WTC11 (cell line): ENCODE data around the gene PBX3.

ENCODE experiments used
- ATF1 ChIP-seq: sonication (generic); formaldehyde crosslinking; IDR thresholded peaks from 2 replicates; pipeline ENCODE4 v1.8.1; 2023; ENCODE audit warnings: mild to moderate bottlenecking, moderate library complexity, missing genetic modification reagents
- NR2C2 ChIP-seq: sonication (generic); formaldehyde crosslinking; IDR thresholded peaks from 2 replicates; pipeline ENCODE4 v1.8.0; 2022; ENCODE audit warnings: mild to moderate bottlenecking, missing genetic modification reagents
- SMAD4 ChIP-seq: sonication (generic); formaldehyde crosslinking; IDR thresholded peaks from 2 replicates; pipeline ENCODE4 v1.8.0; 2022; ENCODE audit warnings: mild to moderate bottlenecking, missing genetic modification reagents
- SP1 ChIP-seq: sonication (generic); formaldehyde crosslinking; conservative IDR thresholded peaks from 2 replicates; pipeline ENCODE4 v1.8.1; 2022; ENCODE audit warnings: missing genetic modification reagents
- ZNF138 ChIP-seq: sonication (generic); formaldehyde crosslinking; conservative IDR thresholded peaks from 2 replicates; pipeline ENCODE4 v1.8.1; 2022; ENCODE audit warnings: mild to moderate bottlenecking, moderate library complexity, missing genetic modification reagents
- ZNF396 ChIP-seq: fragments of 250-450 bp; sonication (Bioruptor Pico); IDR thresholded peaks from 2 replicates; pipeline ENCODE4 v1.8.0; 2021; ENCODE audit warnings: mild to moderate bottlenecking, moderate library complexity, borderline replicate concordance
- ZNF416 ChIP-seq: fragments of 250-450 bp; sonication (Bioruptor Pico); IDR thresholded peaks from 2 replicates; pipeline ENCODE4 v1.9.0; 2021; ENCODE audit warnings: mild to moderate bottlenecking, inconsistent platforms
- TF ChIP-seq, protein P1 (sequence below): fragments of 200-600 bp; IDR thresholded peaks from 2 replicates; pipeline ENCODE4 v1.8.0; 2022; ENCODE audit warnings: antibody characterized with exemption
- TF ChIP-seq, protein P2 (sequence below): sonication (generic); formaldehyde crosslinking; IDR thresholded peaks from 2 replicates; pipeline ENCODE4 v1.8.1; 2023; ENCODE audit warnings: mild to moderate bottlenecking, missing genetic modification reagents, moderate library complexity
- TF ChIP-seq, protein P3 (sequence below): sonication (generic); formaldehyde crosslinking; IDR thresholded peaks from 2 replicates; pipeline ENCODE4 v1.8.0; 2022; ENCODE audit warnings: mild to moderate bottlenecking, missing genetic modification reagents

DNA sequence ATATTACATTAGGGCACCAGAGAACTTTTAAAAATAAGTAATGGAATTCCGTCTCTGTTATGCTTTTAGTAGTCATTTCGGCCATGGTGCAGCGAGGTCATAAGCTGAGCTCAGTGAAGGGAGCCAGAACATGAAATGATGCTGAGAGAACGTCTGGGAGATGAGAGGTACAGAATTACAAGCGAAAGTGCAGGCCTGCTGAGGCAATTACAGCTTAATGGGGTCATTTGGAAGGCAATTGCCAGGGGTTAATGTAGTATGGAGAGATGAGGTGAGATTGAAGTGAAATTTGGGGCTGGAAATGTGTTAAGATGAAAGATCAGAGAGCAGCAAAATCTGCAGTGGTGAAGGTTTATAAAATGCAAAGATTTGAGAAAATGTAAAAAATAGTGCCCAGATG lies 96.5 kb downstream of the PBX3 start:
- TF ChIP-seq SP1 (CRISPR knock-in tag) = no peak
- no peak for TF ChIP-seq NR2C2 (CRISPR knock-in tag)
- TF ChIP-seq ZNF416 (CRISPR knock-in tag) = no peak
- TF ChIP-seq, protein P1, sequence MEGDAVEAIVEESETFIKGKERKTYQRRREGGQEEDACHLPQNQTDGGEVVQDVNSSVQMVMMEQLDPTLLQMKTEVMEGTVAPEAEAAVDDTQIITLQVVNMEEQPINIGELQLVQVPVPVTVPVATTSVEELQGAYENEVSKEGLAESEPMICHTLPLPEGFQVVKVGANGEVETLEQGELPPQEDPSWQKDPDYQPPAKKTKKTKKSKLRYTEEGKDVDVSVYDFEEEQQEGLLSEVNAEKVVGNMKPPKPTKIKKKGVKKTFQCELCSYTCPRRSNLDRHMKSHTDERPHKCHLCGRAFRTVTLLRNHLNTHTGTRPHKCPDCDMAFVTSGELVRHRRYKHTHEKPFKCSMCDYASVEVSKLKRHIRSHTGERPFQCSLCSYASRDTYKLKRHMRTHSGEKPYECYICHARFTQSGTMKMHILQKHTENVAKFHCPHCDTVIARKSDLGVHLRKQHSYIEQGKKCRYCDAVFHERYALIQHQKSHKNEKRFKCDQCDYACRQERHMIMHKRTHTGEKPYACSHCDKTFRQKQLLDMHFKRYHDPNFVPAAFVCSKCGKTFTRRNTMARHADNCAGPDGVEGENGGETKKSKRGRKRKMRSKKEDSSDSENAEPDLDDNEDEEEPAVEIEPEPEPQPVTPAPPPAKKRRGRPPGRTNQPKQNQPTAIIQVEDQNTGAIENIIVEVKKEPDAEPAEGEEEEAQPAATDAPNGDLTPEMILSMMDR = no peak
- no peak for TF ChIP-seq ATF1 (CRISPR knock-in tag)
- no peak for TF ChIP-seq ZNF138 (CRISPR knock-in tag)
- TF ChIP-seq, protein P2, sequence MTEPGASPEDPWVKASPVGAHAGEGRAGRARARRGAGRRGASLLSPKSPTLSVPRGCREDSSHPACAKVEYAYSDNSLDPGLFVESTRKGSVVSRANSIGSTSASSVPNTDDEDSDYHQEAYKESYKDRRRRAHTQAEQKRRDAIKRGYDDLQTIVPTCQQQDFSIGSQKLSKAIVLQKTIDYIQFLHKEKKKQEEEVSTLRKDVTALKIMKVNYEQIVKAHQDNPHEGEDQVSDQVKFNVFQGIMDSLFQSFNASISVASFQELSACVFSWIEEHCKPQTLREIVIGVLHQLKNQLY (CRISPR knock-in tag) = no peak
- no peak for TF ChIP-seq ZNF396
- TF ChIP-seq, protein P3, sequence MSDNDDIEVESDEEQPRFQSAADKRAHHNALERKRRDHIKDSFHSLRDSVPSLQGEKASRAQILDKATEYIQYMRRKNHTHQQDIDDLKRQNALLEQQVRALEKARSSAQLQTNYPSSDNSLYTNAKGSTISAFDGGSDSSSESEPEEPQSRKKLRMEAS = no peak
- TF ChIP-seq SMAD4 (CRISPR knock-in tag) = no peak
